IMR-90 (cell line): ENCODE data around the gene POLR3E. TPM values are rescaled to one million over a fixed set of nuclear protein-coding genes. Genes with fewer than 3 reads are reported as not detected.

Source experiments
- ATAC-seq: fragments of 200-7000 bp; cut with Tn5 transposase; 2 replicates; pipeline ENCODE4 v1.9.1; 2020; ENCODE audit warnings: low read depth, mild to moderate bottlenecking, moderate library complexity
- BruUV-seq: library from RNA; stranded (reverse); fragments of 400-500 nt; replicated peaks from 2 replicates; lab custom pipeline; 2021; lab: Mats Ljungman, UMichigan
- CTCF ChIA-PET: fragments of 300-600 bp; formaldehyde crosslinking; extraction: SDS; loops from one replicate; lab custom pipeline; 2021; ENCODE audit warnings: antibody characterized with exemption; lab: Yijun Ruan, JAX
- POLR2A ChIA-PET: fragments of 300-600 bp; sonication (Branson Sonifier 250); formaldehyde crosslinking; loops from one replicate; lab custom pipeline; 2022; ENCODE audit warnings: antibody characterized with exemption; ENCODE audit not compliant: unreplicated experiment; lab: Charles Lee
- DNase-seq: peaks from one replicate; pipeline ENCODE4 v3.0.0; 2013
- H2AFZ ChIP-seq: replicated peaks from 2 replicates; pipeline ENCODE3; 2013; ENCODE audit warnings: low read length, mild to moderate bottlenecking; ENCODE audit not compliant: poor library complexity
- H2AK5ac ChIP-seq: 2 replicates; pipeline ENCODE4 v1.6.1; 2013; ENCODE audit warnings: low read depth, low read length, inconsistent platforms
- H2AK9ac ChIP-seq: replicated peaks from 2 replicates; pipeline ENCODE3; 2013; ENCODE audit warnings: mild to moderate bottlenecking, low read depth, low read length, moderate library complexity; ENCODE audit not compliant: poor library complexity
- H2BK120ac ChIP-seq: 2 replicates; pipeline ENCODE4 v1.6.1; 2013; ENCODE audit warnings: low read depth, low read length, inconsistent platforms
- H2BK15ac ChIP-seq: 3 replicates; pipeline ENCODE4 v1.6.1; 2013; ENCODE audit warnings: low read depth, low read length, inconsistent platforms
- H2BK20ac ChIP-seq: 2 replicates; pipeline ENCODE4 v1.6.1; 2013; ENCODE audit warnings: low read depth, mild to moderate bottlenecking, inconsistent platforms, low read length, moderate library complexity
- H2BK5ac ChIP-seq: 2 replicates; pipeline ENCODE4 v1.6.1; 2013; ENCODE audit warnings: mild to moderate bottlenecking, low read depth, low read length, inconsistent platforms; ENCODE audit not compliant: poor library complexity, severe bottlenecking
- H3K14ac ChIP-seq: replicated peaks from 2 replicates; pipeline ENCODE4 v1.6.1; 2013; ENCODE audit warnings: low read depth, low read length, inconsistent platforms
- H3K18ac ChIP-seq: 2 replicates; pipeline ENCODE4 v1.6.1; 2013; ENCODE audit warnings: low read depth, low read length, control low read depth
- H3K23ac ChIP-seq: 2 replicates; pipeline ENCODE4 v1.6.1; 2013; ENCODE audit warnings: low read depth, low read length, inconsistent platforms
- H3K27ac ChIP-seq: 2 replicates; pipeline ENCODE4 v1.5.1; 2013; ENCODE audit warnings: mild to moderate bottlenecking, control low read depth, low read length; ENCODE audit not compliant: insufficient read depth
- H3K27me3 ChIP-seq: 2 replicates; pipeline ENCODE4 v1.6.1; 2013; ENCODE audit warnings: low read length; ENCODE audit not compliant: control insufficient read depth, insufficient read depth
- H3K36me3 ChIP-seq: 2 replicates; pipeline ENCODE4 v1.6.1; 2013; ENCODE audit warnings: low read length, mixed read lengths; ENCODE audit not compliant: control insufficient read depth, insufficient read depth
- H3K4ac ChIP-seq: 2 replicates; pipeline ENCODE4 v1.6.1; 2013; ENCODE audit warnings: low read depth, low read length, inconsistent platforms
- H3K4me1 ChIP-seq: 2 replicates; pipeline ENCODE4 v1.6.1; 2013; ENCODE audit warnings: low read length, mixed read lengths; ENCODE audit not compliant: control insufficient read depth, insufficient read depth
- H3K4me2 ChIP-seq: 2 replicates; pipeline ENCODE4 v1.6.1; 2013; ENCODE audit warnings: low read depth, mild to moderate bottlenecking, control low read depth, low read length, moderate library complexity
- H3K4me3 ChIP-seq: 2 replicates; pipeline ENCODE4 v1.5.1; 2013; ENCODE audit warnings: low read depth, mild to moderate bottlenecking, control low read depth, low read length, moderate library complexity; ENCODE audit not compliant: insufficient read depth
- H3K56ac ChIP-seq: 2 replicates; pipeline ENCODE4 v1.6.1; 2013; ENCODE audit warnings: low read length, inconsistent platforms; ENCODE audit not compliant: insufficient read depth; ENCODE audit errors: extremely low read depth
- H3K79me1 ChIP-seq, 2 experiments: 2 replicates each; pipeline ENCODE4 v1.6.1; 2013; ENCODE audit warnings: low read length in 2 of 2, inconsistent platforms in 1 of 2, low read depth in 1 of 2
- H3K9ac ChIP-seq: 2 replicates; pipeline ENCODE4 v1.6.1; 2013; ENCODE audit warnings: low read depth, low read length, control low read depth
- H3K9me1 ChIP-seq: 2 replicates; pipeline ENCODE4 v1.6.1; 2013; ENCODE audit warnings: low read length, inconsistent platforms; ENCODE audit not compliant: insufficient read depth
- H3K9me3 ChIP-seq: 2 replicates; pipeline ENCODE4 v1.6.1; 2013; ENCODE audit warnings: low read length; ENCODE audit not compliant: control insufficient read depth, insufficient read depth
- H4K20me1 ChIP-seq: 2 replicates; pipeline ENCODE4 v1.6.1; 2013; ENCODE audit warnings: low read length, inconsistent platforms; ENCODE audit not compliant: insufficient read depth
- H4K5ac ChIP-seq: 2 replicates; pipeline ENCODE4 v1.6.1; 2013; ENCODE audit warnings: mild to moderate bottlenecking, low read depth, low read length, control low read depth
- H4K8ac ChIP-seq, 2 experiments: 2 replicates each; pipeline ENCODE4 v1.6.1; 2013; ENCODE audit warnings: low read depth in 2 of 2, low read length in 2 of 2, control low read depth in 1 of 2, inconsistent platforms in 1 of 2
- H4K91ac ChIP-seq: 2 replicates; pipeline ENCODE4 v1.6.1; 2013; ENCODE audit warnings: low read depth, low read length, inconsistent platforms; ENCODE audit not compliant: insufficient read depth
- BHLHE40 ChIP-seq: fragments of 150-350 bp; IDR thresholded peaks from 2 replicates; pipeline ENCODE4 v1.6.1; 2016; ENCODE audit warnings: mild to moderate bottlenecking, low read depth, low read length
- CEBPB ChIP-seq: IDR thresholded peaks from 2 replicates; pipeline ENCODE4 v1.6.1; 2012; ENCODE audit warnings: low read depth, low read length, improper control_type of control experiment
- CHD1 ChIP-seq: IDR thresholded peaks from 2 replicates; pipeline ENCODE4 v1.6.1; 2012; ENCODE audit warnings: low read depth, low read length, improper control_type of control experiment
- CTCF ChIP-seq: conservative IDR thresholded peaks from 2 replicates; pipeline ENCODE4 v1.5.1; 2012; ENCODE audit warnings: mild to moderate bottlenecking, low read depth, low read length, improper control_type of control experiment
- ELK1 ChIP-seq: fragments of 150-350 bp; IDR thresholded peaks from 2 replicates; pipeline ENCODE4 v1.6.1; 2016; ENCODE audit warnings: low read depth, mild to moderate bottlenecking, low read length, moderate library complexity, borderline replicate concordance
- FOS ChIP-seq: fragments of 150-350 bp; IDR thresholded peaks from 2 replicates; pipeline ENCODE4 v1.6.1; 2016; ENCODE audit warnings: low read depth, low read length
- MAFK ChIP-seq: IDR thresholded peaks from 2 replicates; pipeline ENCODE4 v1.6.1; 2012; ENCODE audit warnings: low read depth, low read length, improper control_type of control experiment
- MAZ ChIP-seq: IDR thresholded peaks from 2 replicates; pipeline ENCODE4 v1.6.1; 2012; ENCODE audit warnings: low read depth, mild to moderate bottlenecking, low read length, improper control_type of control experiment, moderate library complexity, borderline replicate concordance
- MXI1 ChIP-seq: IDR thresholded peaks from 2 replicates; pipeline ENCODE4 v1.6.1; 2012; ENCODE audit warnings: low read depth, mild to moderate bottlenecking, low read length, moderate library complexity, borderline replicate concordance
- NFE2L2 ChIP-seq: fragments of 150-350 bp; IDR thresholded peaks from 2 replicates; pipeline ENCODE4 v1.6.1; 2016; ENCODE audit warnings: low read depth, mild to moderate bottlenecking, low read length
- POLR2A ChIP-seq: IDR thresholded peaks from 2 replicates; pipeline ENCODE4 v1.6.1; 2012; ENCODE audit warnings: mild to moderate bottlenecking, low read depth, low read length
- RCOR1 ChIP-seq: IDR thresholded peaks from 2 replicates; pipeline ENCODE4 v1.6.1; 2012; ENCODE audit warnings: mild to moderate bottlenecking, low read length, improper control_type of control experiment; ENCODE audit not compliant: insufficient replicate concordance
- RFX5 ChIP-seq: IDR thresholded peaks from 2 replicates; pipeline ENCODE4 v1.8.0; 2012; ENCODE audit warnings: low read depth, mild to moderate bottlenecking, low read length, moderate library complexity
- SMC3 ChIP-seq: fragments of 150-350 bp; IDR thresholded peaks from 2 replicates; pipeline ENCODE4 v1.6.1; 2016; ENCODE audit warnings: low read depth, mild to moderate bottlenecking, antibody characterized with exemption, low read length, moderate library complexity
- USF2 ChIP-seq: fragments of 150-350 bp; IDR thresholded peaks from 2 replicates; pipeline ENCODE4 v1.6.1; 2017; ENCODE audit warnings: mild to moderate bottlenecking, antibody characterized with exemption, low read length, low read depth
- WGBS, 2 experiments: methylation state at CpG; one replicate each; pipeline versions ENCODE4 v1.1.5 to v1.1.7; 2013; ENCODE audit warnings: missing lambda C conversion rate in 2 of 2; ENCODE audit not compliant: insufficient read length in 1 of 2; ENCODE audit errors: extremely low coverage in 2 of 2; 5-methylcytosine and 5-hydroxymethylcytosine counted together
- dilution Hi-C: fragments of 300-500 bp; cut with HindIII; formaldehyde crosslinking; loops from one replicate; pipeline ENCODE4 v1.14.3; 2018; ENCODE audit warnings: low sequenced_read_pairs; ENCODE audit not compliant: unreplicated experiment
- in situ Hi-C: fragments of 300-500 bp; cut with MboI; formaldehyde crosslinking; loops from 3 replicates; pipeline ENCODE4 v1.14.3; 2019; ENCODE audit warnings: low sequenced_read_pairs, inconsistent platforms, mixed read lengths
- intact Hi-C: fragments of 100-400 bp; cut with micrococcal nuclease; formaldehyde crosslinking; loops from 2 replicates; pipeline ENCODE4 v1.10.0; 2022
- polyA plus RNA-seq, 3 experiments: library from polyadenylated mRNA; depleted of rRNA; stranded (reverse); fragments of >200 nt; gene quantifications; 2 replicates each; pipeline ENCODE4 v1.2.3, GENCODE V29; 2012; ENCODE audit warnings: low replicate concordance in 1 of 3
- total RNA-seq: library from RNA; depleted of rRNA; stranded (reverse); fragments of >200 nt; gene quantifications from 2 replicates; pipeline ENCODE4 v1.2.3, GENCODE V29; 2012

Gene POLR3E
- total and polyA plus RNA-seq, 2 of the 4 experiments (the other 2 are of a cell fraction), result 19.9 to 46.0 TPM

- Histone ChIP-seq H3K79me1 (no peaks in the 10 kb centered on the region), H4K20me1 (no peaks in the 10 kb centered on the region), H3K4me3 (no peak overlapping the region), H4K5ac (no peak overlapping the region), H2BK120ac (no peak overlapping the region), H3K18ac (no peak overlapping the region), H3K9me3 (0 out of 2 replicates have a peak, but pooled peaks cover 2% of the 10 kb centered on the region), H3K4me2 (no peak overlapping the region), H2BK5ac (no peak overlapping the region), H4K8ac (no peak overlapping the region), H3K27me3 (no peaks in the 10 kb centered on the region), H2BK15ac (no peak overlapping the region), H3K14ac (no peak overlapping the region), H4K91ac (no peak overlapping the region), H3K4me1 (no peaks in the 10 kb centered on the region), H2BK20ac (no peak overlapping the region), H3K4ac (no peak overlapping the region), H3K27ac (no peak overlapping the region), H2AK9ac (no peak overlapping the region), H2AFZ (no peak overlapping the region), H3K23ac (no peak overlapping the region), H2AK5ac (no peak overlapping the region), H3K36me3 (peaks cover 51% of the 10 kb centered on the region), H3K9ac (no peak overlapping the region), H3K9me1 (0 out of 2 replicates have a peak, but pooled peaks cover 3% of the 10 kb centered on the region), H3K56ac (no peak overlapping the region)
- POLR2A ChIA-PET, result no interaction called here
- WGBS, 2 experiments, result 83% methylated on average over 1 of the region's 16 CpGs; no CpG with 5 or more reads in 1 of the 2 experiments
- dilution Hi-C loops (no loop called here), in situ Hi-C loops (no loop called here), intact Hi-C loops (no loop called here)
- no TSS peak for BruUV-seq
- no peak for ATAC-seq
- no peak for DNase-seq
- CTCF ChIA-PET, result interaction anchor here (1.4 kb wide), 1 partner anchor 22 kb away, joined by 5 read pairs; no protein-coding TSS in a partner anchor
- TF ChIP-seq BHLHE40 (no peak), CTCF (no peak), FOS (no peak), ELK1 (no peak), MXI1 (no peak), SMC3 (no peak), RFX5 (no peak), MAFK (no peak), CHD1 (no peak), CEBPB (no peak), NFE2L2 (no peak), POLR2A (no peak), MAZ (no peak), USF2 (no peak), RCOR1 (no peak)
Observed at GRCh38 chr16:22278441-22279230, 18.6 kb upstream of the POLR3E start.
